HepG2 (cell line): Measurements from ENCODE around the gene EP300. TPM values are rescaled to one million over a fixed set of nuclear protein-coding genes. Genes with fewer than 3 reads are reported as not detected.

Experiments used
- DMAP1 ChIP-seq: IDR thresholded peaks from 2 replicates; pipeline ENCODE4 v1.6.1; 2016
- FOSL2 ChIP-seq: sonication (generic); formaldehyde crosslinking; IDR thresholded peaks from 2 replicates; pipeline ENCODE4 v1.4.0; 2020; ENCODE audit warnings: missing genetic modification reagents
- HMGA1 ChIP-seq: sonication (generic); formaldehyde crosslinking; conservative IDR thresholded peaks from 2 replicates; pipeline ENCODE4 v1.4.0; 2020; ENCODE audit warnings: missing genetic modification reagents
- NFE2 ChIP-seq: sonication (generic); formaldehyde crosslinking; IDR thresholded peaks from 2 replicates; pipeline ENCODE4 v1.4.0; 2020; ENCODE audit warnings: missing genetic modification reagents
- NFYC ChIP-seq: IDR thresholded peaks from 2 replicates; pipeline ENCODE4 v1.6.1; 2016; ENCODE audit warnings: missing genetic modification reagents, missing compliant biosample characterization
- NONO ChIP-seq, 2 experiments: fragments of 450-650 bp in 1 of 2; sonication (generic) in 1 of 2; formaldehyde crosslinking in 1 of 2; IDR thresholded peaks in 1 of 2; conservative IDR thresholded peaks in 1 of 2; 2 replicates each; pipeline versions ENCODE4 v1.6.1 to v1.8.0; 2017 to 2022; ENCODE audit warnings: mild to moderate bottlenecking in 1 of 2, missing genetic modification reagents in 1 of 2, moderate library complexity in 1 of 2
- TBL1XR1 ChIP-seq: fragments of 150-350 bp; IDR thresholded peaks from 2 replicates; pipeline ENCODE4 v1.6.1; 2014; ENCODE audit warnings: borderline replicate concordance, low read length; ENCODE audit not compliant: partially characterized antibody
- TCF7 ChIP-seq: sonication (generic); IDR thresholded peaks from 2 replicates; pipeline ENCODE4 v1.6.1; 2016; ENCODE audit warnings: antibody characterized with exemption, low read depth
- ZMYM2 ChIP-seq: sonication (generic); formaldehyde crosslinking; IDR thresholded peaks from 2 replicates; pipeline ENCODE4 v1.8.0; 2022; ENCODE audit warnings: mild to moderate bottlenecking, missing genetic modification reagents
- ZNF121 ChIP-seq: sonication (generic); formaldehyde crosslinking; IDR thresholded peaks from 2 replicates; pipeline ENCODE4 v1.5.0; 2020; ENCODE audit warnings: mild to moderate bottlenecking, missing genetic modification reagents
- ZNF501 ChIP-seq: sonication (generic); formaldehyde crosslinking; IDR thresholded peaks from 2 replicates; pipeline ENCODE4 v1.5.1; 2020; ENCODE audit warnings: mild to moderate bottlenecking, moderate library complexity, missing genetic modification reagents
- ZNF552 ChIP-seq: sonication (generic); formaldehyde crosslinking; IDR thresholded peaks from 2 replicates; pipeline ENCODE4 v1.9.0; 2022; ENCODE audit warnings: missing genetic modification reagents, mild to moderate bottlenecking, borderline replicate concordance
- ZNF558 ChIP-seq: sonication (generic); formaldehyde crosslinking; IDR thresholded peaks from 2 replicates; pipeline ENCODE4 v1.9.0; 2022; ENCODE audit warnings: mild to moderate bottlenecking, missing genetic modification reagents, borderline replicate concordance
- ZNF850 ChIP-seq: sonication (generic); formaldehyde crosslinking; conservative IDR thresholded peaks from 2 replicates; pipeline ENCODE4 v1.9.0; 2021; ENCODE audit warnings: mild to moderate bottlenecking, missing genetic modification reagents
- polyA plus RNA-seq, 8 experiments: library from polyadenylated mRNA; depleted of rRNA in 3 of 8; stranded (reverse) in 7 of 8; unstranded in 1 of 8; fragments of >200 nt; fragmentation: Illumina TruSeq in 4 of 8; extraction: Trizol in 4 of 8; gene quantifications; 2 replicates each; pipeline versions ENCODE4 v1.2.1 to v1.2.3, GENCODE V29; 2011 to 2016; ENCODE audit warnings: low read depth in 4 of 8, missing spikeins in 1 of 8, mixed read lengths in 1 of 8; ENCODE audit not compliant: insufficient read depth in 1 of 8
- total RNA-seq, 5 experiments: library from RNA; depleted of rRNA; stranded (reverse); fragments of >200 nt; fragmentation: Illumina TruSeq; extraction: Trizol; gene quantifications; 2 replicates each; pipeline ENCODE4 v1.2.3, GENCODE V29; 2016; ENCODE audit warnings: low read depth in 1 of 5
- TF ChIP-seq, protein P1 (sequence below): sonication (generic); formaldehyde crosslinking; conservative IDR thresholded peaks from 2 replicates; pipeline ENCODE4 v1.4.0; 2020; ENCODE audit warnings: missing genetic modification reagents
- TF ChIP-seq, protein P2 (sequence below): sonication (generic); formaldehyde crosslinking; IDR thresholded peaks from 2 replicates; pipeline ENCODE4 v1.9.0; 2021; ENCODE audit warnings: missing genetic modification reagents, borderline replicate concordance
- TF ChIP-seq, protein P3 (sequence below): sonication (generic); formaldehyde crosslinking; IDR thresholded peaks from 2 replicates; pipeline ENCODE4 v1.5.0; 2020; ENCODE audit warnings: mild to moderate bottlenecking, missing genetic modification reagents, borderline replicate concordance

The EP300 gene
- total and polyA plus RNA-seq, 2 of the 13 experiments (the other 11 are each of a cell fraction or from before 2014, with no cell fraction given), result 13.6 to 14.9 TPM

DNA sequence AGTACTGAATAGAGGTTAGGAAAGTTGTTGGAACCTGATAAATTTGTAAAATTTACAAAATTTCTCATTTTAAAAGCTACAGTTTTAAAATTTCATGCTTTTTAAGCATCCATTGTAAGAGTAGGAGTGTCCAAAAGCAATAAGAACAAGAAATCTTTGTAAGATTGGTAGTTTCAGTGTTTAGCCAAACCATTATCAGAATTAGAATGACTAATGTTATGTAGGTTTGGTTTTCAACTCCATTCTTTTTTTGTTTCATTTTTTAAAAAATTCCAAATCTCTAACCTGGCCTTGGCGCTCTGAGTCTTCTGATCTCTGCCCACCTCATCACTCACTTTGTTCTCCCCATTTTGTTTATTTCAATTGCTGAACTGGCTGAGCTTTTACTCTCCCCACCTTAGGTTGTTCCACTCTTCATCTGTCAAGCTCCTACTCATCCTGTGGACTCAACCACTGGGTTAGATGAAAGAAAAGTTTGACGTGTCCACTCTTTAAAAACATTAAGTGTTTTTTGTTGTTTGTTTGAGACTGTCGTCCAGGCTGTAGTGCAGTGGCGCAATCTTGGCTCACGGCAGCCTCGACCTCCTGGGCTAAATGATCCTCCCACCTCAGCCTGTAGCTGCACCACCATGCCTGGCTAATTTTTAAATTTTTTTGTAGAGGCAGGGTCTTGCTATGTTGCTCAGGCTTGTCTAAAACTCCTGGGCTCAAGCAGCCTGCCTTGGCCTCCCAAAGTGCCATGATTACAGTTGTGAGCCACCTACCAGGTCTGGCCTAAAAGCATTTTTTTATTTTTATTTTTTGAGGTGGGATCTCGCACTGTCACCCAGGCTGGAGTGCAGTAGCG is 14.0 kb downstream of the EP300 start (continued):
- TF ChIP-seq, protein P1, sequence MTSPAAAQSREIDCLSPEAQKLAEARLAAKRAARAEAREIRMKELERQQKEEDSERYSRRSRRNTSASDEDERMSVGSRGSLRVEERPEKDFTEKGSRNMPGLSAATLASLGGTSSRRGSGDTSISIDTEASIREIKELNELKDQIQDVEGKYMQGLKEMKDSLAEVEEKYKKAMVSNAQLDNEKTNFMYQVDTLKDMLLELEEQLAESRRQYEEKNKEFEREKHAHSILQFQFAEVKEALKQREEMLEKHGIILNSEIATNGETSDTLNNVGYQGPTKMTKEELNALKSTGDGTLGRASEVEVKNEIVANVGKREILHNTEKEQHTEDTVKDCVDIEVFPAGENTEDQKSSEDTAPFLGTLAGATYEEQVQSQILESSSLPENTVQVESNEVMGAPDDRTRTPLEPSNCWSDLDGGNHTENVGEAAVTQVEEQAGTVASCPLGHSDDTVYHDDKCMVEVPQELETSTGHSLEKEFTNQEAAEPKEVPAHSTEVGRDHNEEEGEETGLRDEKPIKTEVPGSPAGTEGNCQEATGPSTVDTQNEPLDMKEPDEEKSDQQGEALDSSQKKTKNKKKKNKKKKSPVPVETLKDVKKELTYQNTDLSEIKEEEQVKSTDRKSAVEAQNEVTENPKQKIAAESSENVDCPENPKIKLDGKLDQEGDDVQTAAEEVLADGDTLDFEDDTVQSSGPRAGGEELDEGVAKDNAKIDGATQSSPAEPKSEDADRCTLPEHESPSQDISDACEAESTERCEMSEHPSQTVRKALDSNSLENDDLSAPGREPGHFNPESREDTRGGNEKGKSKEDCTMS (CRISPR knock-in tag), result no peak
- TF ChIP-seq ZNF501 (CRISPR knock-in tag), result no peak
- no peak for TF ChIP-seq NFE2 (CRISPR knock-in tag)
- TF ChIP-seq ZNF121, result peak; percentile 94
- no peak for TF ChIP-seq ZNF558 (CRISPR knock-in tag)
- TF ChIP-seq ZNF850, result no peak
- no peak for TF ChIP-seq NFYC (CRISPR knock-in tag)
- TF ChIP-seq DMAP1 (CRISPR knock-in tag), result no peak
- no peak for TF ChIP-seq NONO (IDR thresholded peaks at IDR 0.05)
- TF ChIP-seq NONO (CRISPR knock-in tag; conservative IDR thresholded peaks at IDR 0.05), result no peak
- TF ChIP-seq TBL1XR1, result no peak
- TF ChIP-seq FOSL2 (CRISPR knock-in tag), result peak; percentile 33; the same call in 1 of the 2 replicates
- peak; percentile 61 for TF ChIP-seq TCF7
- TF ChIP-seq, protein P2, sequence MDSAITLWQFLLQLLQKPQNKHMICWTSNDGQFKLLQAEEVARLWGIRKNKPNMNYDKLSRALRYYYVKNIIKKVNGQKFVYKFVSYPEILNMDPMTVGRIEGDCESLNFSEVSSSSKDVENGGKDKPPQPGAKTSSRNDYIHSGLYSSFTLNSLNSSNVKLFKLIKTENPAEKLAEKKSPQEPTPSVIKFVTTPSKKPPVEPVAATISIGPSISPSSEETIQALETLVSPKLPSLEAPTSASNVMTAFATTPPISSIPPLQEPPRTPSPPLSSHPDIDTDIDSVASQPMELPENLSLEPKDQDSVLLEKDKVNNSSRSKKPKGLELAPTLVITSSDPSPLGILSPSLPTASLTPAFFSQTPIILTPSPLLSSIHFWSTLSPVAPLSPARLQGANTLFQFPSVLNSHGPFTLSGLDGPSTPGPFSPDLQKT (CRISPR knock-in tag), result no peak
- no peak for TF ChIP-seq HMGA1 (CRISPR knock-in tag)
- TF ChIP-seq ZNF552 (CRISPR knock-in tag), result no peak
- TF ChIP-seq, protein P3, sequence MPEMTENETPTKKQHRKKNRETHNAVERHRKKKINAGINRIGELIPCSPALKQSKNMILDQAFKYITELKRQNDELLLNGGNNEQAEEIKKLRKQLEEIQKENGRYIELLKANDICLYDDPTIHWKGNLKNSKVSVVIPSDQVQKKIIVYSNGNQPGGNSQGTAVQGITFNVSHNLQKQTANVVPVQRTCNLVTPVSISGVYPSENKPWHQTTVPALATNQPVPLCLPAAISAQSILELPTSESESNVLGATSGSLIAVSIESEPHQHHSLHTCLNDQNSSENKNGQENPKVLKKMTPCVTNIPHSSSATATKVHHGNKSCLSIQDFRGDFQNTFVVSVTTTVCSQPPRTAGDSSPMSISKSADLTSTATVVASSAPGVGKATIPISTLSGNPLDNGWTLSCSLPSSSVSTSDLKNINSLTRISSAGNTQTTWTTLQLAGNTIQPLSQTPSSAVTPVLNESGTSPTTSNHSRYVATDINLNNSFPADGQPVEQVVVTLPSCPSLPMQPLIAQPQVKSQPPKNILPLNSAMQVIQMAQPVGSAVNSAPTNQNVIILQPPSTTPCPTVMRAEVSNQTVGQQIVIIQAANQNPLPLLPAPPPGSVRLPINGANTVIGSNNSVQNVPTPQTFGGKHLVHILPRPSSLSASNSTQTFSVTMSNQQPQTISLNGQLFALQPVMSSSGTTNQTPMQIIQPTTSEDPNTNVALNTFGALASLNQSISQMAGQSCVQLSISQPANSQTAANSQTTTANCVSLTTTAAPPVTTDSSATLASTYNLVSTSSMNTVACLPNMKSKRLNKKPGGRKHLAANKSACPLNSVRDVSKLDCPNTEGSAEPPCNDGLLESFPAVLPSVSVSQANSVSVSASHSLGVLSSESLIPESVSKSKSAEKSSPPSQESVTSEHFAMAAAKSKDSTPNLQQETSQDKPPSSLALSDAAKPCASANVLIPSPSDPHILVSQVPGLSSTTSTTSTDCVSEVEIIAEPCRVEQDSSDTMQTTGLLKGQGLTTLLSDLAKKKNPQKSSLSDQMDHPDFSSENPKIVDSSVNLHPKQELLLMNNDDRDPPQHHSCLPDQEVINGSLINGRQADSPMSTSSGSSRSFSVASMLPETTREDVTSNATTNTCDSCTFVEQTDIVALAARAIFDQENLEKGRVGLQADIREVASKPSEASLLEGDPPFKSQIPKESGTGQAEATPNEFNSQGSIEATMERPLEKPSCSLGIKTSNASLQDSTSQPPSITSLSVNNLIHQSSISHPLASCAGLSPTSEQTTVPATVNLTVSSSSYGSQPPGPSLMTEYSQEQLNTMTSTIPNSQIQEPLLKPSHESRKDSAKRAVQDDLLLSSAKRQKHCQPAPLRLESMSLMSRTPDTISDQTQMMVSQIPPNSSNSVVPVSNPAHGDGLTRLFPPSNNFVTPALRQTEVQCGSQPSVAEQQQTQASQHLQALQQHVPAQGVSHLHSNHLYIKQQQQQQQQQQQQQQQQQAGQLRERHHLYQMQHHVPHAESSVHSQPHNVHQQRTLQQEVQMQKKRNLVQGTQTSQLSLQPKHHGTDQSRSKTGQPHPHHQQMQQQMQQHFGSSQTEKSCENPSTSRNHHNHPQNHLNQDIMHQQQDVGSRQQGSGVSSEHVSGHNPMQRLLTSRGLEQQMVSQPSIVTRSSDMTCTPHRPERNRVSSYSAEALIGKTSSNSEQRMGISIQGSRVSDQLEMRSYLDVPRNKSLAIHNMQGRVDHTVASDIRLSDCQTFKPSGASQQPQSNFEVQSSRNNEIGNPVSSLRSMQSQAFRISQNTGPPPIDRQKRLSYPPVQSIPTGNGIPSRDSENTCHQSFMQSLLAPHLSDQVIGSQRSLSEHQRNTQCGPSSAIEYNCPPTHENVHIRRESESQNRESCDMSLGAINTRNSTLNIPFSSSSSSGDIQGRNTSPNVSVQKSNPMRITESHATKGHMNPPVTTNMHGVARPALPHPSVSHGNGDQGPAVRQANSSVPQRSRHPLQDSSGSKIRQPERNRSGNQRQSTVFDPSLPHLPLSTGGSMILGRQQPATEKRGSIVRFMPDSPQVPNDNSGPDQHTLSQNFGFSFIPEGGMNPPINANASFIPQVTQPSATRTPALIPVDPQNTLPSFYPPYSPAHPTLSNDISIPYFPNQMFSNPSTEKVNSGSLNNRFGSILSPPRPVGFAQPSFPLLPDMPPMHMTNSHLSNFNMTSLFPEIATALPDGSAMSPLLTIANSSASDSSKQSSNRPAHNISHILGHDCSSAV (CRISPR knock-in tag), result no peak
- TF ChIP-seq ZMYM2 (CRISPR knock-in tag), result peak; percentile 54; the same call in 1 of the 2 replicates
